Skeletal muscle satellite cell (primary cell): ENCODE measurements around the gene ACTN1.

Experiments used
- H3K27me3 ChIP-seq: 2 replicates; pipeline ENCODE4 v1.7.0; 2013; ENCODE audit warnings: low read length; ENCODE audit not compliant: control insufficient read depth, insufficient read depth
- H3K36me3 ChIP-seq: 2 replicates; pipeline ENCODE4 v1.7.0; 2013; ENCODE audit warnings: mild to moderate bottlenecking, control low read depth, low read length; ENCODE audit not compliant: insufficient read depth
- H3K4me1 ChIP-seq: 2 replicates; pipeline ENCODE4 v1.7.0; 2013; ENCODE audit warnings: low read length; ENCODE audit not compliant: control insufficient read depth, insufficient read depth
- H3K4me2 ChIP-seq: 2 replicates; pipeline ENCODE4 v1.7.0; 2013; ENCODE audit warnings: mild to moderate bottlenecking, low read length
- H3K4me3 ChIP-seq: 2 replicates; pipeline ENCODE4 v1.7.0; 2013; ENCODE audit warnings: low read length
- H3K9ac ChIP-seq: 2 replicates; pipeline ENCODE4 v1.7.0; 2013; ENCODE audit warnings: mild to moderate bottlenecking, low read depth, low read length, moderate library complexity
- H3K9me3 ChIP-seq: replicated peaks from 2 replicates; pipeline ENCODE4 v1.7.0; 2013; ENCODE audit warnings: mild to moderate bottlenecking, control low read depth, low read length

ACTN1 gene

DNA sequence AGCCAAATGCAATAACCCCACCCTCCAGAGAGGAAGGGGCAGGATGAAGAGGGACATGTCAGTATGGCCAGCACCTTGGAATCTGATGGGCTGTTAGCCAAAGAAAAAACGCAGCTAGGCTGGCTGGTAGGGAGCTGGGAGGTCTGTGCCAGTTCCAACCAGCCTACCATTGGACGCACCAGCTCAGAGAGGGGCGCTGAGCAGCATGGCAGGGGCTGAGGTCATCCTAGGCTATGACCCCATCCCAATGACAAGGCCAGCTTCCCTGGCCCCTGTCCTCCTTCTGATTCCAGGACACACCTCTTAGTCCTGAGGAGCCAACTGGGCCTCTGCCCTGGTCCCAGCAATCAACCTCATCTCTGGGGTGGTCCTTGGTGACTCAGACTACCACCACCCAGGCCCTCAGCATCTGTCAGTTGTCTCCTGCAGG lies 12.2 kb downstream of the ACTN1 start:
- Histone ChIP-seq H3K9ac (no peak overlapping the region), H3K9me3 (no peaks in the 10 kb centered on the region), H3K36me3 (peaks cover 69% of the 10 kb centered on the region), H3K4me2 (peak overlapping the region; percentile 11), H3K4me3 (no peak overlapping the region), H3K4me1 (peaks cover 71% of the 10 kb centered on the region), H3K27me3 (no peaks in the 10 kb centered on the region)

DNA sequence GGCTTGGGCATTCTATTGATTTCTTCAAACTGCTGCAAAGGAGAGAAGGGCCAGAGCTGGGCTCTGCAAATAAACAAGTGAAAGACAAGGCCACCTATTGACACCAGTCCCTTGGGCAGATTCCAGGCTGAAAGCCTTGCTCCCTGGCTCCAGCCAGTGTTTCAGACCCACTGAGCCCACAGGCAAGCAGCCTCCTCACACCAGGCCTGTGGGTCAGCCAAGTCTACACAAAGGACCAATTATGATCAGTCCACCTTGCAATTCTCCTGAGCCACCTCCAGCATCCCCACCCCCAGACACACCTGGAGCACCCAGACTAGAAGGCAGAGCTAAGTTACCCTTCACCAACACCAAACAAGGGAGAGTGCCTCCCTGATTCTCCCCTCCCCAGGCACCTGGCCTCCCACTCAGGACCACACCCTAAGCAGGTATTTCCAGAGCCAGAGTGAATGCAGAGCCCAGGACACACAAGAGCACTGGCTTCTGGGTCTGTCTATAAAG lies 13.8 kb downstream of the ACTN1 start:
- peaks cover 55% of the 10 kb centered on the region for H3K36me3 ChIP-seq
- H3K9ac ChIP-seq = no peak overlapping the region
- H3K27me3 ChIP-seq = no peaks in the 10 kb centered on the region
- H3K4me1 ChIP-seq = peaks cover 62% of the 10 kb centered on the region
- no peaks in the 10 kb centered on the region for H3K9me3 ChIP-seq
- peak overlapping the region; percentile 2 for H3K4me2 ChIP-seq
- H3K4me3 ChIP-seq = no peak overlapping the region

DNA sequence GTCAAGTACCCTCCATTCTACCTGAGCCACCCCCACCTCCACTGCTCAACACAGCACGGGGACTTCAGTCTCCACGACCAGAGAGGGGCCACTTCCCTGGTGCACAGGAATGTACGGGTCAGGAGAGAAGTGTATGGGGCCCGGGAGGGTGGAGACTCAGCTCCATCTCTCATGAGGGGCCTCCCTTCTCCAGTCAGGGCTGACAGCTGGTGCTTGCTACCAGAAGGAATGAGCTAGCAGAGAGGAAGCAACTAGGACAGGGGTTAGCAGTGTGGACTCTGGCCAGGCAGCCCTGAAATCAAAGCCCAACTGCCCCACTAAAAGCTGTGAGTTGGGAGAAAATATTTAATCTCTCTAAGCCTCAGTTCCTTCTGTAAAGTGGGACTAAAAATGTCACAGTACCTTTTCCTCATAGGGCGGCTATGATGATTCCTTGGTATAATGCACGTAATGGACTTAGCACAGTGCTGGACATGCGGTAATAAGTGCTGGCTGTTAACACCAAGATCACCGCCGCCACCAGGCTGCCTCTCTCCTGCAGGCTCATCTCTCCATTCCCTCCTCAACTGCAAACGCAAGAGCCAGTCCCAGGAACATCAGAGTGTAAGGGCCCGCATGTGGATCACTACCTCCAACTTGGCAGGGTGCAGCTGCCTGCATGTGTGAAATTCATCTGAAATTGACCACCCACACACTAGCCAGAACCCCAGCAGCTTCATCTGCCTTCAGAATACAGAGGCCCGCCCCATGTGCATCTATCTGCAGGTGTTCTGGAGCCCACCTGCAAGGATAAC lies 14.6 kb downstream of the ACTN1 start:
- Histone ChIP-seq H3K27me3 (no peaks in the 10 kb centered on the region), H3K36me3 (peaks cover 51% of the 10 kb centered on the region), H3K4me2 (peak overlapping the region; percentile 9), H3K4me3 (no peak overlapping the region), H3K9ac (no peak overlapping the region), H3K4me1 (peaks cover 56% of the 10 kb centered on the region), H3K9me3 (no peaks in the 10 kb centered on the region)

DNA sequence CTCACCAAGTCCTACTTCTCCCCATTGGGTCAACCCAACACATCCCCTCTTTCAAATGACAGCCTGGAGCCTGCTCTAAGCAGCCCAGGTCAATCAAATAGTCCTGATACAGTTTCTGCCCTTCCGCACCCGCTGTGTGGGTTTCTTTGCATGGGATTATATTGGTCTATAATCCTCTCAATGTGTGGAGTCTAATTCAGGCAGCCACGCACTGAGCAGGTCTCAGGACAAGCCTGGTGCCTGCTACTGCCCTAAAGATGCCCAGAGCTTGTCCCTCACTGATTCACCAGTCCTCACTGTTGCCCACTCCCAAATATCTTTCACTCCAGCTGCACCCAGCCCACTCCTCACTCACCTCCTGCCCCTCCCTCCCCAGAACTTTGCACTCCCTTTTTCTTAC lies 16.4 kb downstream of the ACTN1 start:
- H3K4me2 ChIP-seq = no peak overlapping the region
- H3K4me3 ChIP-seq = no peak overlapping the region
- H3K36me3 ChIP-seq = peaks cover 53% of the 10 kb centered on the region
- H3K9me3 ChIP-seq = no peaks in the 10 kb centered on the region
- H3K4me1 ChIP-seq = peaks cover 67% of the 10 kb centered on the region
- no peak overlapping the region for H3K9ac ChIP-seq
- no peaks in the 10 kb centered on the region for H3K27me3 ChIP-seq

DNA sequence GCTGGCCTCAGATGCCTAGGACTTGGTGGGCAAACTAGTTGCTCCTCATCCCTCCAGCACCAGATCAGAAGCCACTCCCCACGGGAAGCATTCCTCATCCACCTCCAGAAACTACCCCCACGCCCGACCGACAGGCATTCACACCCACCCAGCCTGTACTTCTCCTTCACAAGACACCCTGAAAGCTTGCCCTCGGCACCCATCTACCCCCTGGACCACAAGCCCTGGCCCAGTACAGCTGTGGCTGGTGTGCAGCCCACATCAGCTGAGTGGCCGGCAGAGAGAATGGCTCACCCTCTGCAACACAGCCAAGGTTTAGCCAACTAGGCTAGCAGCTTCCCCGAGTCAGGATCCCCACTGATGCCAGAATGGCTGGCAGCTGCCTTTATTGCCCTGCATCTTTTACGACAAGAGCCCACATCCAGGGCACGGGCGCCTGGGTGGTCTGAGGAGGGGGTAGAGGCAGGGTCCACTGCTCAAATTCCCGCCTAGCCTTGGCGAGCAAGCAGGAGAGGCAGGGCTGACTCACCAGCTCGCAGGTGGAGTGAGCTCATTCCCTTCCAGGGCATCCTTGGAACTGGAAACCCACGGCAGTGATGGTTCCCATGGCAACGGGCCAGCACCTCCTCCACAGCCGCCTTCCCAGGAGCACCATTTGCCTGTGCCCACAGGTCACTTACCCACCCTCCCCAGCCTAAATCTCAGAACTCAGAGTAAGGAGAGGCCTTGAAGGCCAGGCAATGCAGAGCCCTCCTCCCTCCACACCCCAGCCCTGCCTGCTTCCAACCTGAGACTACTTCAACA lies 17.1 kb downstream of the ACTN1 start:
- Histone ChIP-seq H3K4me1 (peaks cover 69% of the 10 kb centered on the region), H3K9ac (no peak overlapping the region), H3K27me3 (no peaks in the 10 kb centered on the region), H3K4me3 (no peak overlapping the region), H3K4me2 (peak overlapping the region; percentile 50), H3K36me3 (peaks cover 53% of the 10 kb centered on the region), H3K9me3 (no peaks in the 10 kb centered on the region)

DNA sequence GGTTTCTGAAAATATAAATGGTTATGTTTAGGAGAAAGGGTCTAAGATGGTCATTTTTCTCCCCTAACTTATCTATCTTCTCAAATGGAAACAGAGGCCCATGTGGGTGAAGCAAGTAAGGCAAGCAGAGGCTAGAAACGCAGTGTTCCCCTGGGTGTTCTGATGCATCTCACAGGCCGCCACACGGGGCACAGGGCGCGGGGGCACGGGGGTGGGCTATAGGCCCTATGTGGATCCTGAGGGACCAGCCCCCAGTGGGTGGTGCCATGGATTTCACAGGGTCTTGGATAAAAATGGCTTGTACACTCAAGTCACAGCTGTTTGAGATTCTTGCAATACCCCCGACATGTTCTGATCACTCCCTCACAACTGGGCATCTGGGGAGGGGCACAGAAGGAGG lies 17.7 kb downstream of the ACTN1 start:
- H3K4me1 ChIP-seq = peaks cover 69% of the 10 kb centered on the region
- H3K9me3 ChIP-seq = no peaks in the 10 kb centered on the region
- H3K27me3 ChIP-seq = no peaks in the 10 kb centered on the region
- H3K4me3 ChIP-seq = no peak overlapping the region
- peak overlapping the region; percentile 50 for H3K4me2 ChIP-seq
- H3K36me3 ChIP-seq = peaks cover 55% of the 10 kb centered on the region
- no peak overlapping the region for H3K9ac ChIP-seq

DNA sequence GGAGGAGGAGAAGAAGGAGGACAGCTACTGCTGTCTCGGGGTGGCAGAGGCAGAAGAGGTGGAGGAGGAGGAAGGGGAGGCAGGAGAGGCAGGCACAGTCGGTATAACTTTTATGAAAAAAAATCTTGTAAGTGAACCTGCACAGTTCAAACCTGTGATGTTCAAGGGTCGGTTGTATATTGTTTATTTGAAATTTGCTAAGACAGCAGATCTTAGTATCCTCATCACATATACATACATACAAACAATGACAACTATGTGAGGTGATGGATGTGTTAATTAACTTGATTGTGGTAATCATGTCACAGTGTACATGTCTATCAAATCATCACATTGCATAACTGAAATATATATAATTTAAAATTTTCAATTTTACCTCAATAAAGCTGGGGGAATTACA lies 19.0 kb downstream of the ACTN1 start:
- Histone ChIP-seq H3K36me3 (peaks cover 50% of the 10 kb centered on the region), H3K4me2 (no peak overlapping the region), H3K4me1 (peaks cover 75% of the 10 kb centered on the region), H3K4me3 (no peak overlapping the region), H3K9ac (no peak overlapping the region), H3K27me3 (no peaks in the 10 kb centered on the region), H3K9me3 (no peaks in the 10 kb centered on the region)

DNA sequence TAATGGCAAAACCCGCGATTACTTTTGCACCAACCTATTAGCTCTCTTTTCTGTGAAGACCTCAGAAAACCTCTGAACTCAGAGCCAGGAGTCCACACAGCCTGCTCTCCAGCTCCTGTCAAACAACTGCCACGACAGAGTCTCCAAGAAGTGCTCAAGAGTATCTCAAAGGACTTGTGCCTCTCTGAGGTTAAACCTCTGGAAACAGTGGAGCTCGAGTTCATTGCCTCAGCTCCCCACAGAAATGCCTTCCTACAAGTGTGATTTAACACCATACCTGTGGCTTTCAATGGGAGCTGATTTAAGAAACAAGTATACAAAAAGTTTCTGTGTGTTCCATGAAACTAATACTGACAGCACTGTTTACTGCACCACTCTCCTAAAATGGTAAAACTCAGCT lies 20.1 kb downstream of the ACTN1 start:
- Histone ChIP-seq H3K36me3 (peaks cover 40% of the 10 kb centered on the region), H3K27me3 (no peaks in the 10 kb centered on the region), H3K4me2 (peak overlapping the region; percentile 17), H3K4me3 (no peak overlapping the region), H3K4me1 (peaks cover 72% of the 10 kb centered on the region), H3K9ac (peak overlapping the region; percentile 1), H3K9me3 (no peaks in the 10 kb centered on the region)

DNA sequence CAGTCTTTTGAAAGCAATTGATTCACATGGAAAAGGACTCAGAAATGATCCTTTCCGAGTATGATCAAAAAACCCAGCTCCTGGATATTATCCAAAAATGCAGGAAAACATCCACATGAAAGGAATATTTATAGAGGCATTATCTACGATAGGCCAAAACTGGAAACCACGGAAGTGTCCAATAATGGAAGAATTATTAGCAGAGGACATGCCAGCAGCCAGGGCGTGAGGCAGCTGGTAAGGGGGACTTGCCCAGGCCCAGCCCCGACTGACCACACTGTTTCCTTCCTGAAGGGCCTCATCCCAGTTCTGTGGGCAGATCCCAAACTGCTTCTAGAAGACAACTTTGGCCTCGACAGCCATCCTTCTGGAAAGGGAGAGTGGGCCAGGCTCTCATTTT lies 20.5 kb downstream of the ACTN1 start:
- H3K27me3 ChIP-seq = no peaks in the 10 kb centered on the region
- no peak overlapping the region for H3K4me3 ChIP-seq
- H3K9me3 ChIP-seq = no peaks in the 10 kb centered on the region
- peaks cover 73% of the 10 kb centered on the region for H3K4me1 ChIP-seq
- H3K4me2 ChIP-seq = peak overlapping the region; percentile 17
- peaks cover 38% of the 10 kb centered on the region for H3K36me3 ChIP-seq
- peak overlapping the region; percentile 1 for H3K9ac ChIP-seq

DNA sequence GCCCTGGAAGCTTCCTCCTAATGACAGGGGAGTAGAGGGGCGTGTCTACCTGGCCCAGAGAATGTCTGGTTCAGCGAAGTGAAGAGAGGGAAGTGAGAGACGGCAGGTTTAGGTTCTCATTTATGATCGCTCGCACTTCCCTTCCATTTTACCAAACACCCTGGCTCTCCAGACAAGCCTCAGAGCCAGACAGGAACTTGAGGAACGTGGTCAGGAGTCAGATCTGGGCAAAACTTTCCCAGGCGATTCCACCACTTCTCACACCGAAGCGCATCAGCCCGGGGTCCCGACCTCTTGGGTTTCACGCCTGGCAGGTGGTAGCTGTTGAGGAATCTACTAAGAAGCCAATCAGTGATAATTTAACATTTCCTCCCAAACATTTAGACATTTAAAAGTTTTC lies 21.3 kb downstream of the ACTN1 start:
- Histone ChIP-seq H3K9me3 (no peaks in the 10 kb centered on the region), H3K4me1 (peaks cover 79% of the 10 kb centered on the region), H3K4me2 (no peak overlapping the region), H3K27me3 (no peaks in the 10 kb centered on the region), H3K4me3 (no peak overlapping the region), H3K9ac (no peak overlapping the region), H3K36me3 (peaks cover 32% of the 10 kb centered on the region)

DNA sequence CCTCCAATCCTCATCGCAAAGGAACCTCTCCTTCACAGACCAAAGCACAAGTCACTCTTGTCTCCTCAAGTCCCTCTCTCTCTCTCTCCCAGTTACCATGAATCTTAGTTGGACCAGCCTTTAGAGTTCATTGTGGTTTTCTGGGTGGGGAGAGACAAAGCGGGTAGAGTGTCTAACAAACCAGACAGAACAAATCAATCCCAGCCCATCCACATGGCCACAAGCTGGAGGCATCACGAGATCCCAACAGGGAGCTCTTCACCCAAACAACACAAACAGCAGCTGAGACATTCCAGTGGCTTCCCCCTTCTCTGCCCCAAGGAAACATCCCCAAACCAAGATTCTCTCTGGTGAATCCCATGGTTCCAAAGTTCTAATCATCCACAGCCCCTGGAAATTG lies 22.4 kb downstream of the ACTN1 start:
- H3K4me1 ChIP-seq = peaks cover 79% of the 10 kb centered on the region
- peaks cover 32% of the 10 kb centered on the region for H3K36me3 ChIP-seq
- H3K4me3 ChIP-seq = no peak overlapping the region

More for the DNA sequence above, 22.4 kb downstream of the ACTN1 start:
- Histone ChIP-seq H3K9ac (no peak overlapping the region), H3K9me3 (no peaks in the 10 kb centered on the region), H3K27me3 (no peaks in the 10 kb centered on the region), H3K4me2 (no peak overlapping the region)
